Measurements from ENCODE around the gene ADTRP. TPM values are rescaled to one million over a fixed set of nuclear protein-coding genes. Genes with fewer than 3 reads are reported as not detected.

ADTRP gene
- total RNA-seq, 4 donors from 2014 or later = not detected

- no peak for DNase-seq
- no peaks in the 10 kb centered on the region for H3K4me1 ChIP-seq
- no peak for TF ChIP-seq POLR2A (IDR thresholded peaks at IDR 0.05)
- no peak for TF ChIP-seq CTCF (IDR thresholded peaks at IDR 0.05)
- no peaks in the 10 kb centered on the region for H3K9me3 ChIP-seq
- no peak overlapping the region for H3K27ac ChIP-seq
- intact Hi-C loops (cut with DNase I; ENCODE audit: low total_unique reads) = no loop called here
- no peaks in the 10 kb centered on the region for H3K36me3 ChIP-seq
- no peak overlapping the region for H3K4me3 ChIP-seq
- no peaks in the 10 kb centered on the region for H3K27me3 ChIP-seq
Observed at GRCh38 chr6:11758878-11759277, 19.7 kb downstream of the ADTRP start.

- no peak for DNase-seq
- no peaks in the 10 kb centered on the region for H3K9me3 ChIP-seq
- no peak overlapping the region for H3K4me3 ChIP-seq
- TF ChIP-seq POLR2A (IDR thresholded peaks at IDR 0.05) (no peak), CTCF (IDR thresholded peaks at IDR 0.05) (no peak)
- H3K36me3 ChIP-seq = no peaks in the 10 kb centered on the region
- intact Hi-C loops (cut with DNase I; ENCODE audit: low total_unique reads) = no loop called here
- no peak overlapping the region for H3K27ac ChIP-seq
- no peaks in the 10 kb centered on the region for H3K27me3 ChIP-seq
- H3K4me1 ChIP-seq = no peaks in the 10 kb centered on the region
Observed at GRCh38 chr6:11756726-11757125, 21.9 kb downstream of the ADTRP start.

DNA sequence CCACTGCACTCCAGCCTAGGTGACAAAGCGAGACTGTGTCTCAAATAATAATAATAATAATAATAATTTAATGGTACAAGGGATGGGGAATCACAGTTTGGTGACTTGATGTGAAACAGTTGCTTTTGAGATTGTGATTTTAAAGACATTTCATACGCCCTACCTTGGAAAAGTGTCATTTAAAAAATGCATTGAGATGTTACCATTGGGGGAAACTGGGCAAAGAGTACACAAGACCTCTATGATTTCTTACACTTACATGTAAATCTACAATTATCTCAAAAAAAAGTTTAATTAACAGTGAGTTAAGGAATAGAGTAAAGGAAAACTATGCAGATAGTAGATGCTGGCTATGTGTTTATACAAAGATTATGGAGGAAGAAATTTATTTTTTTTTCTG is 22.3 kb downstream of the ADTRP start:
- no peaks in the 10 kb centered on the region for H3K9me3 ChIP-seq
- TF ChIP-seq CTCF (IDR thresholded peaks at IDR 0.05) (no peak), POLR2A (IDR thresholded peaks at IDR 0.05) (no peak)
- no peaks in the 10 kb centered on the region for H3K27me3 ChIP-seq
- H3K36me3 ChIP-seq = no peaks in the 10 kb centered on the region
- no peak for DNase-seq
- no peak overlapping the region for H3K27ac ChIP-seq
- H3K4me3 ChIP-seq = no peak overlapping the region
- intact Hi-C loops (cut with DNase I; ENCODE audit: low total_unique reads) = no loop called here
- H3K4me1 ChIP-seq = no peaks in the 10 kb centered on the region

DNA sequence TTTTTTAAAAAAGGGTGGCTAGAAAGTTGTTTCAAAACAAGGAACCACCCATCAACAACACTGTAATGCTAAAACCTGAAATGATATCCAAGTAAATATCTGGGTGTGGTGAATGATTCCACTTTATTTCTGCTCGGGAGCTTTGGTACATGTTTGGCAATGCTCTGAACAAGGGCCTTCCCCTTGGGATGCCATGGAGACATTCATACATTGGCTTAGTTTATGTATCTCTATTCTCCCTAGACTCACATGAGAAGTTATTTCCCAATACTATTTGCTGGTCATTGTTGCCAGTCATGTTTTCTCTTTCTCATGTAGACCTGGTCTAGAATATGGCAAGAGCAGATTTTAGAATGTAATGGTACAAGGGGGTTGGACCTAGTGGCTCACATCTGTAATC is 22.9 kb downstream of the ADTRP start:
- intact Hi-C loops (cut with DNase I; ENCODE audit: low total_unique reads) = no loop called here

GRCh38 chr6:11754625-11755271 is 23.9 kb downstream of the ADTRP start:
- TF ChIP-seq POLR2A (IDR thresholded peaks at IDR 0.05) (no peak), CTCF (IDR thresholded peaks at IDR 0.05) (no peak)
- Histone ChIP-seq H3K27me3 (no peaks in the 10 kb centered on the region), H3K27ac (no peak overlapping the region), H3K36me3 (no peaks in the 10 kb centered on the region), H3K4me3 (no peak overlapping the region), H3K4me1 (no peaks in the 10 kb centered on the region), H3K9me3 (no peaks in the 10 kb centered on the region)
- no peak for DNase-seq
- intact Hi-C loops (cut with DNase I; ENCODE audit: low total_unique reads) = no loop called here

More for the DNA sequence above, 22.9 kb downstream of the ADTRP start:
- no peak for TF ChIP-seq CTCF (IDR thresholded peaks at IDR 0.05)
- TF ChIP-seq POLR2A (IDR thresholded peaks at IDR 0.05) = no peak
- Histone ChIP-seq H3K4me1 (no peaks in the 10 kb centered on the region), H3K27me3 (no peaks in the 10 kb centered on the region), H3K27ac (no peak overlapping the region), H3K36me3 (no peaks in the 10 kb centered on the region), H3K4me3 (no peak overlapping the region), H3K9me3 (no peaks in the 10 kb centered on the region)
- no peak for DNase-seq

Measured in uterus (tissue), 4 donors.